ENCODE data around the gene SPSB1.

DNA sequence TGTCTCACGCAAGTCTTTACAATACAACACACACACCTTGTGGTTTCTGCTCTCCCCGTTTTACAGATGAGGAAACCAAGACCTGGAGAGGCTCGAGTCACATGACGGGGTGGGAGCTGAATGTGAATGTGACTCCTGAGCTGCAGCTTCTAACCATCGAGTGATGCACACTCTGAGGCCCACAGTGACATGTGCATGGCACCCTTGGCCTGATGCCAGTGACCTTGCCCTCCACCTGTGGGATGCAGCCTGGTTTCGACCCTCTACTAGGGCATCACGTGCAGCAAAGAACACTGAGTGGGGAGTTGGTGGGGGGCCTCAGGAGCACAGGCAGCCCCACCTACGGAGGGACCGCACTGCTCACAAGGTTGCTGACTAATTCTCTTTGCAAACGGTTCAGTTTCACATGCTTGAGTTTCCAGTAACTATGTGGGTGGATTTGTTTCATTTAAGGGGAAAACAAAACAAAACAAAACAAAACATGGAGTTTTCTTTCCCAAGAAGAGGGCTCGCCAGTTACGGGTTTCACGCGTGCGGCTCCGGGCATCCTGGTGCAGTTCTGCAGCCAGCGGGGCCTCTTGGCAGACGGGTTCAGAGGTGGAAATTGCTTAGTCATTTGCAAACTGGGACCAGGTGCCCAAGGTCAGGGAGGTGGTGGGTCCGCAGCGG, 22.9 kb downstream of the SPSB1 start:
- TF ChIP-seq, protein P1, sequence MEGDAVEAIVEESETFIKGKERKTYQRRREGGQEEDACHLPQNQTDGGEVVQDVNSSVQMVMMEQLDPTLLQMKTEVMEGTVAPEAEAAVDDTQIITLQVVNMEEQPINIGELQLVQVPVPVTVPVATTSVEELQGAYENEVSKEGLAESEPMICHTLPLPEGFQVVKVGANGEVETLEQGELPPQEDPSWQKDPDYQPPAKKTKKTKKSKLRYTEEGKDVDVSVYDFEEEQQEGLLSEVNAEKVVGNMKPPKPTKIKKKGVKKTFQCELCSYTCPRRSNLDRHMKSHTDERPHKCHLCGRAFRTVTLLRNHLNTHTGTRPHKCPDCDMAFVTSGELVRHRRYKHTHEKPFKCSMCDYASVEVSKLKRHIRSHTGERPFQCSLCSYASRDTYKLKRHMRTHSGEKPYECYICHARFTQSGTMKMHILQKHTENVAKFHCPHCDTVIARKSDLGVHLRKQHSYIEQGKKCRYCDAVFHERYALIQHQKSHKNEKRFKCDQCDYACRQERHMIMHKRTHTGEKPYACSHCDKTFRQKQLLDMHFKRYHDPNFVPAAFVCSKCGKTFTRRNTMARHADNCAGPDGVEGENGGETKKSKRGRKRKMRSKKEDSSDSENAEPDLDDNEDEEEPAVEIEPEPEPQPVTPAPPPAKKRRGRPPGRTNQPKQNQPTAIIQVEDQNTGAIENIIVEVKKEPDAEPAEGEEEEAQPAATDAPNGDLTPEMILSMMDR (IDR thresholded peaks at IDR 0.05), result no peak
- no peak for TF ChIP-seq POLR2AphosphoS5 (IDR thresholded peaks at IDR 0.05)
- no peak for TF ChIP-seq POLR2A (IDR thresholded peaks at IDR 0.05)
